HG02798 (cell line): Measurements from ENCODE around the gene ENO1.

Source experiments
- ATAC-seq: cut with Tn5 transposase; IDR thresholded peaks from one replicate; pipeline ENCODE4 v1.9.1; 2021; ENCODE audit warnings: mild to moderate bottlenecking; ENCODE audit not compliant: unreplicated experiment, poor library complexity

The ENO1 gene

GRCh38 chr1:8816264-8816663 is 62.2 kb downstream of the ENO1 start:
- ATAC-seq, result no peak

- no peak for ATAC-seq
These were observed 62.8 kb downstream of the ENO1 start for GRCh38 chr1:8815582-8816151.

- ATAC-seq, result no peak
These were observed 63.6 kb downstream of the ENO1 start for GRCh38 chr1:8814865-8815264.

- ATAC-seq, result no peak
These were observed 64.5 kb downstream of the ENO1 start for GRCh38 chr1:8813991-8814390.

- ATAC-seq, result no peak
These were observed 65.3 kb downstream of the ENO1 start for GRCh38 chr1:8813016-8813763.

GRCh38 chr1:8812081-8812480 is 66.4 kb downstream of the ENO1 start:
- ATAC-seq, result no peak
